DOHH2 (cell line): Measurements from ENCODE around the gene ADD3.

Experiments
- CTCF ChIP-seq: fragments of 200-600 bp; sonication (generic); IDR thresholded peaks from one replicate; pipeline ENCODE4 v1.5.1; 2014; ENCODE audit warnings: antibody characterized with exemption, mild to moderate bottlenecking, low read depth, low read length; ENCODE audit not compliant: poor library complexity, severe bottlenecking
- EZH2phosphoT487 ChIP-seq: fragments of 200-600 bp; sonication (generic); IDR thresholded peaks from 2 replicates; pipeline ENCODE4 v1.6.1; 2017; ENCODE audit warnings: borderline replicate concordance, mild to moderate bottlenecking, antibody characterized with exemption, low read length, moderate library complexity, mixed read lengths

- TF ChIP-seq CTCF: no peak
- no peak for TF ChIP-seq EZH2phosphoT487
Observed at GRCh38 chr10:110003524-110003885, 4.3 kb upstream of the ADD3 start.
